NCI-H1694 treated with DMSO at 0.1 percent for 48 hours (cell line): ENCODE data around the gene DUSP16.

Source experiments
- DNase-seq: peaks from one replicate; lab custom pipeline; 2025; lab: John Stamatoyannopoulos, UW

DUSP16 gene

DNA sequence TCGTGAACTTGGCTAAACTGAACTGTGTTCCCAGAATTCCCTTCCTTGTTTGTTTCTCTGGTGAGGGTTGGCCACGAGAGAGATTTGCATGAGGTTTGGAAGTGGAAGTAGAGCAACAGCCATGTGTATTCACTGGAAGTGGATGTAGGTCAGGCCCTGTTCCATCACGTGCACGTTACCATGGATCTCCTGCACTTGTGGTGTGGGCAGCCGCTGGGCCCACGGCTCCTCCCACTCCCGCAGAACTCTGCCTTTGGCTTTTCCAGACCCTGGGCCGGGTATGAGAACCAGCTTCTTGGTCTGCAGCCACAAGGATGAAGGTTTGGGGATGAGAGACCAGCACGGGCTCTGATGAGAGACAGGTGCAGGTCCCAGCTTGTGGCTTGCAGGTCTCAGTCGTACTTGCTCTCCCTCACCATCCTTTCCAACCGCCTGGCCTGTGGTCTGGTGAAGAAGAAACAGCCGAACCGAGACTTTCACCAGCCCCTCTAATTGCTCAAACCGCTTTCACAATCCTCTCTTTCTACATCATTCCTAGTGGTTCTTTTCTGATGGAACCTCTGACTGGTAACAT lies 94.9 kb downstream of the DUSP16 start:
- DNase-seq: no peak

DNA sequence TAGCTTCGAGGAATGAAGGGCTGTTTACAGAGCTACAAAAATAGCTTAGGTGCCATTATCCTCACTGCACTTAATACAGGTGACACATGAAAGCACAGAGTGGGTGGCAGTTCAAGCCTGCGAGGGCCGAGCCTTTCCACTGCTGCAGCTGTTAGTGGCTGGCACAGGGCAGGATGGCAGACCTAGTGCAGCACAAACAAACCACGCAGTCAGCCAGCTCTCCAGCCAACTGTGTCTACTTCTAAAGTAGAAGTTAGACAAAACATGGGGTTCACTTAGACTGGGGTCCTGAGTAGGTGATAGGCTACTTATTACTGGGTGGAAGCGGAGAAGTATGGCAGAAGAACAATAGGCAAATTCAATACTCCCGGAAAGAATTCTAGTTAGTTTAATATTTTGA lies 95.4 kb downstream of the DUSP16 start:
- DNase-seq: no peak

DNA sequence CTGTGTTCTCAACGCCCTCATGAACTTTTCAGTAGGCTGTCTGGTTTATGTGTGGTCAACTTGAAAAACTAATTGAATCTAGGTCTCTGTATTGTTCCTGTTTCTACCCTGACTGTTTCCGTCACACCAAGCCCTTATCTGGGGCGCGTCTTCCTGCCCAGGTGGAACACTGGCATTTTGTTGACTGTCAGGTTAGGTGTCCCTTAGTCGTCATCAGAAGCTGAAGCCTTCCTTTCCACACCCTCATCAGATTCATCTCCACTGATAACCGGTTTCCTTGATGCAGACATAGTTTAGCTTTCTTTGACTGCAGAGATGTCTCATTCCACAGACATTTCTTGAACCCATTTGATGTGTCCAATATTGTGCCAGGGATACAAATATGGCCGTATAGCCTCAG lies 96.5 kb downstream of the DUSP16 start:
- DNase-seq: no peak

- no peak for DNase-seq
Measured at GRCh38 chr12:12465522-12465921, 97.1 kb downstream of the DUSP16 start.

GRCh38 chr12:12461923-12462315 lies 100.7 kb downstream of the DUSP16 start:
- DNase-seq: no peak

DNA sequence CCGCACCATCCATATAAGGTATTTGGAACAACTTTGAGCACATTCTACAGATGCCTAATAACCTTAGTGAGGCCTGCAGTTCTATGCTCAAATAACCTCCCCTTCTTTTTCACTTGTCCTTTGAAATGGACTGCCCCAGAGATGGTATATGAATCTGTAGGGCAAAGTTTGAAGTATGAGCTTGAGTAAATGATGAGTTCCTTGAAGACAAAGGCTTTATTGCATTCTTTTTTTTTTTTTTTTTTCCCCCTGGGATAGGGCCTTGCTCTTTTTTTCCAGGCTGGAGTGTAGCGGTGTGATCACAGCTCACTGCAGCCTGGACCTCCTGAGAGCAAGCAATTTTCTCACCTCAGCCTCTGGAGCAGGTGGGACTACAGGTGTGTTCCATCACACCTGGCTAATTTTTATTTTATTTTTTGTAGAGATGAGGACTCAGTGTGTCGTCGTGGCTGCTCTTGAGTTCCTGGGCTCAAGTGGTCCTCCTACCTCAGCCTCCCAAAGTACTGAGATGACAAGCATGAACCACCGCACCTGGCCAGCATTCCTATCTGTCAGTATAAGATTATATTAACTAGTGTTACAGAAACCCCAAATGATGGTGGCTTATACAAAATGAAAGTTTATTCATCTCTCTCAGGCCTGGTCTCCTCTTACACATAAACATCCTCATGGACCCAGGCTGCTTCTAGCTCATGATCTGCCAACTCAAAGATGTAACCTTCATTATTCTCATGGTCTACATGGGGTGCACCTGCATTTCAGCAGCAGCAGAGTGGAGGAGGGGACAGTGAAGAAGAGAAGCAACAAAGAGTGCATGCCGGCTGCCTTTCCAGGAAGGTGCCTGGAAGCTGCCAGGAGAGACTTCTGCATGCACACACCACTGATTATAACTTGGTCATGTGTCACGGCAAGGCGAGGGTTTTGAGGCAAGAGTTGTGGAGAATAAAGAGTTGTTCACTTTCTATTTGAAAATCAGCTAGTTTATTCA lies 101.4 kb downstream of the DUSP16 start:
- DNase-seq: no peak

GRCh38 chr12:12456637-12457036 lies 106.0 kb downstream of the DUSP16 start:
- no peak for DNase-seq

DNA sequence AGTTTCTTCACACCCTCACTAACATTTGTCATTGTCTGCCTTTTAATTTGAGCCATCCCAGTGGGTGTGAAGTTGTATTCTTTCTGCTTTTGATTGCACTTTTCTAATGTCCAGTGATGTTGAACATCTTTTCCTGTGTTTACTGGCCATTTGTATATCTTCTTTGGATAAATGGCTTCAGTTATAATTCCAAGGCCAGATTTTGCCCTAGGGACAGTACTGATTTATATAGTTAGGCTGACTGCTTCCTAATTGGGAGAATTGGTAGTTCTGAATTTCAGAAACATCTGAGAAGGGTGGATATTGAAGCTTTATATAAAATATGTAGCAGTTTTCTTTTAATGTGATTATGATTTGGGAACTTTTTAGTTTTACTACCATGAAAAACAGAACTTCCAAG lies 108.3 kb downstream of the DUSP16 start:
- DNase-seq: no peak

DNA sequence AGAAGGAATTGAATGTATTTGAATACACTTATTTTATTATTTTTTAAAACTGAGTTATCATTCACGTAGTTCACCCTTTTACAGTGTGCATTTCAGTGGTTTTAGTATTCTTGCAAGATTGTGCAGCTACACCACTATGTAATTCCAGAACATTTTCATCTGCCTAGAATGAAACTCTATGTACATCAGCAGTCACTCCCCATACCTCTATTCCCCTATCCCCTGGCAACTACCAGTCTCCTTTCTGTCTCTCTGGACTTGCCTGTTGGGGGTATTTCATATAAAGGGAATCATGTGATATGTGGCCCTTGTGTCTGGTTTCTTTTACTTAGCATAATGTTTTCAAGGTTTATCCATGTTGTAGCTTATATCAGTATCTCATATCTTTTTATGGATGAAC lies 109.0 kb downstream of the DUSP16 start:
- no peak for DNase-seq

- no peak for DNase-seq
Measured at GRCh38 chr12:12452326-12452902, 110.2 kb downstream of the DUSP16 start.

- DNase-seq: no peak
Measured at GRCh38 chr12:12451098-12451497, 111.6 kb downstream of the DUSP16 start.

DNA sequence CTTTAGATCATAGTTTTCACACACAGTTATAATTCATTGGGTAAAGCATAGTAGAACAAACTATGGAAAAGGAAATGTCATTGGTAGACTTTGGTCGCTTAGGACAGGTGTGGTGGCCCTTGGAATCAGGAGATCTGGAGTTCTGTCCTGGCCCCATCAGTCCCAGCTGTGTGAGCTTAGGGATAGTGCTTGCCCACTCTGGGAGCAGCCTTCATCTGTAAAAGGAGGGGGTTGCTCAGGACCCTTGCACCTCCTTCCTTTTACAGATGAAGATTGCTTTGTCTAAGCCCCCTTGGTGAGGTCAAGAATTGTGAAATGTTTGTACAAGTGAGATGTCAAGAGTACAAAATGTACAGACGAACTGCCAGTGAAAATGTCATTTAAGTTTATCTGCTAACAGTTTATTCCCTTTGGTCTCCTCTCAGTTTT lies 112.6 kb downstream of the DUSP16 start:
- no peak for DNase-seq

DNA sequence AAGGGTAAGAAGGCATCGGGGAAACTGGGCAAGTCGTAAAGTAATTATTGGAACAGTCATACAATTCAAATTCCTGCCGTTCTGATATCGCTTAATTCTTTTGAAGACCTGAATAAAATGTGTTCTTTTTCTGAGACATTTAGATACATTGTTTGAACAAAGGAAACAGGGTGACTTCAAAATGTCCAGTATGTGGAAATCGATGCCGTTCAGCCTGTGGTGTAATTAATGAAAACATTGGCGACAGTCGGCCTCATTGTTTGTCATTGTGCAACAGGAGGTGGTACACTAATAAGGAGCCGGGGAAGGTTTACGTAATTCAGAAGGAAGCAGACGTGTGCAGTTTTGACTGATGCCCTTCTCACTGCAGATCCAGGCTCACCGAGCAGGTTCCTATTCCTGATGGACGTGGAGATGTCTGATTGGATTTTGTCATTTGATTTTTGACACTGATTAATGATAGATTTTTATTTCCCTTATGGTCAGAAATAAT lies 113.1 kb downstream of the DUSP16 start:
- DNase-seq: no peak

DNA sequence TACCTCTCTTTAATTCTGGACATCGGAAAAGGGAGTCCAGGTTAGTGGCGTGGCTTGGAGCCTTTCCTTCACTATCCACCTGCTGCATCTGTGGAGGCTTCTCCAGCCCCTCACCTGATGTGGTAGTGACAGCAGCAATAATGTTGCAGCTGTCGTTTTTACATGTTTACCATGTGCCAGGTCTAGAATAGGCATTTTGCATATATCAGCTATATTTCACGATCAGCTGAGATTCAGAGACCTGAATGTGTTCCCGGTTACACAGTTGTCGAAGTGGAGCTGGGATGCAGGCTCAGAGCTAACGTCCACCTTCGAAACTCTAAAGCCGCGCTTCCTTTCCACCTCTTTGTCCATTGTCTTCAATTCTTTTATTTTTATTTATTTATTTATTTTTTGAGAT lies 114.8 kb downstream of the DUSP16 start:
- DNase-seq: no peak

GRCh38 chr12:12447236-12447635 lies 115.4 kb downstream of the DUSP16 start:
- DNase-seq: no peak

DNA sequence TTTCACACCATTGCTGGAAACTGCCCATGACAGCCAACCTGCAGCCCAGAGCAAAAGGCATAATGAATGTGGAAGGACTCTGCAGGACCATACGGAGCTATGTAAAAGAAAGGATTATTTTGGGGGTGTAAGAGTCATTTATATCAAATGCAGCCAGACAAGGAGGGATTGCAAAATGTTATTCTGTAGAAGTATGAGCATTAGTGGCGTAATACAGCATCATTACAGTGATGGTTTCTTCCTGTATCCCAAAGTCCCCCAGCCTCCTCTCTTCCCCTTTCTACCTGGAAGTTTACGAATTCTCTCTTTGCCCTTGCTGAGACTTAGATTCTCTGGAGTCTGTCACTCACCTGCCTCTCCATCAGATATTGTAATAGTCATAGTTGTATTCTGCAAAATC lies 115.9 kb downstream of the DUSP16 start:
- no peak for DNase-seq

- DNase-seq: no peak
Measured at GRCh38 chr12:12445882-12446181, 116.8 kb downstream of the DUSP16 start.

DNA sequence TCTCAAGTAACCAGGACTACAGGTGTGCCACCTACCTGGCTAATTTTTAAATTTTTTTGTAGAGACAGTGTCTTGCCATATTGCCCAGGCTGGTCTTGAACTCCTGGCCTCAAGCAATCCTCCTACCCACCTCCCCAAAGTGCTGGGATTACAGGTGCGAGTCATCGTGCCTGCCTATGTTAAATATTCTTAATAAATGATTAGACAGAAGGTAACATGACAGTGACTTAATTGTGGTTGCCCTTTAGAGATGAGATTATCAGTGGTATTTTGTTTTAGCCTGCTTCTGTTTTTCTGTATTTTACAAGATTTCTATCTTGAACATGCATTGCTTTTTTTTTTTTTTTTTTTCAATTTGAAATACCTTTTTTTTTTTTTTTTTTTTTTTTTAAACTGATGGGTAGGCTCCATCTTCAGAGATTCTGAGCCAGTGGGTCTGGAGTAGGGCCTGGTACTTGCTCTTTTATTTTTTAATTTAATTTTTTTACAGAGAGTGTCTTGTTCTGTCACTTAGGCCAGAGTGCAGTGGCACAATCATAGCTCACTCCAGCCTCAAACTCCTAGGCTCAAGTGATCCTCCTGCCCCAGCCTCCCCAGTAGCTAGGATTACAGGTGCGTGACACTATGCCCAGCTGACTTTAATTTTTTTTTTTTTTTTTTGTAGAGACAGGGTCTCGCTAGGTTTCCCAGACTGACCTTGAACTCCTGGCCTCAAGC lies 117.3 kb downstream of the DUSP16 start:
- DNase-seq: no peak

- DNase-seq: no peak
Measured at GRCh38 chr12:12443431-12443878, 119.2 kb downstream of the DUSP16 start.

GRCh38 chr12:12442548-12443071 lies 120.1 kb downstream of the DUSP16 start:
- DNase-seq: no peak

- no peak for DNase-seq
Measured at GRCh38 chr12:12441843-12442461, 120.7 kb downstream of the DUSP16 start.

DNA sequence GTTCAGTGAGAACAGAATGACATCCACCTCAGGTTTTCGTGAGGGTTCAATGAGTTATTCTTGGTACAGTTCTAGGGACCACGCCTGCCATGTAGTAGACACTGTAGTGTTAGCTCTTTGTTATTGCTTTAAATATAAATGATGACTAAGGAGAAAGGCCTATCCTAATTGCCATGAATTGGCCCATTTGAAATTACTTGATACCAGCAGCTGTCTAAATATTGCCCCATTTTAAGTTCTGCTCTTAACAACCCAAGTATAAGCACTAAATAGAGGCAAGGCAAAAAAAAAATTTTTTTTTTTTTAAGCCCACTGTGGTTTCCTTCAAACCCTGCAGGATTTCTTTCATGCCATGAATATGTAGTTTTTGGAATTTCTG lies 121.2 kb downstream of the DUSP16 start:
- no peak for DNase-seq
